ENCODE measurements around the gene CHCHD3.

DNA sequence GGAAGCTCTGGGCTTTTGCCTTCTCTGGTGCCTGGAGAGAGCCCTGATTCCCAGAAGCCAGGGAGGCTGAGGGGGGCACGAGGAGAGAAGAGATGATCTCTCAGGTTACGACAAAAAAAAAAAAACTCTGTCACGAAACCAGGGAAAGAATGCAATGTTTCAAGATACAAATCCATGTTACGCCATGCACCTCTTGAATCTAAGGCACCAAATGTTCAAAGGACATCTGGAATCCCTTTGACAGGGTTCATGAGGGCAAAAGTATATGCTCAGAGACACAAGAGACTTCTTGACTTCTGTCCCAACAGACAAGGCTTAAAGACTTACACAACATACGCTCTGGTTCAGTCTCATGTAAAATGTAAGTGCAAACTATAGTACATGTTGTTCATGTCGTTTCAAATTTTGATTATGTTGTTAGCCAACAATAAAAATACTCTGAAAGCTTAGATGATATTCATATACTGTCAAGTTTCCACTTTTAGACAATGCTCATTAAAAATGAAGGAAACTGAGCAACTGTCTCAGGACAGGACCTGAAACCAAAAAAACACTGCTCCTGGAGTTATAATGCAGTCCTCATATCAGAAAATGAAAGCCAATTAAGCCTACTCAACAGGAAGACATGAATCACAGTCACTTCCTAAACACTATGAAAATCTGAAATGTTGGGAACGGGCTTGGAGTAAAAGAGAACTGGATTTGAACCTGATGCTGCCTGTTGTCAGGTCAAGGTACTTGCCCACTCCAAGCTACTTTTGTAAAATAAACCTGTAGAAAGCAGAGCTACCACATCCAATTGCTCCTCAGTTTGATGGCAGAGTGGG, 72.3 kb downstream of the CHCHD3 start:
- TF ChIP-seq SUZ12 (IDR thresholded peaks at IDR 0.05; ENCODE audit: extremely low read depth, insufficient read depth, insufficient read length) (no peak), ZNF274 (IDR thresholded peaks at IDR 0.05; ENCODE audit: low read depth, low read length) (no peak), YY1 (IDR thresholded peaks at IDR 0.05; ENCODE audit: insufficient read depth, insufficient read length) (no peak)

Data from NT2/D1 (cell line).